ENCODE data around the gene RXRA. TPM values are rescaled to one million over a fixed set of nuclear protein-coding genes. Genes with fewer than 3 reads are reported as not detected.

The RXRA gene
- total RNA-seq, 2 donors from 2014 or later = 68.2 to 72.0 TPM

DNA sequence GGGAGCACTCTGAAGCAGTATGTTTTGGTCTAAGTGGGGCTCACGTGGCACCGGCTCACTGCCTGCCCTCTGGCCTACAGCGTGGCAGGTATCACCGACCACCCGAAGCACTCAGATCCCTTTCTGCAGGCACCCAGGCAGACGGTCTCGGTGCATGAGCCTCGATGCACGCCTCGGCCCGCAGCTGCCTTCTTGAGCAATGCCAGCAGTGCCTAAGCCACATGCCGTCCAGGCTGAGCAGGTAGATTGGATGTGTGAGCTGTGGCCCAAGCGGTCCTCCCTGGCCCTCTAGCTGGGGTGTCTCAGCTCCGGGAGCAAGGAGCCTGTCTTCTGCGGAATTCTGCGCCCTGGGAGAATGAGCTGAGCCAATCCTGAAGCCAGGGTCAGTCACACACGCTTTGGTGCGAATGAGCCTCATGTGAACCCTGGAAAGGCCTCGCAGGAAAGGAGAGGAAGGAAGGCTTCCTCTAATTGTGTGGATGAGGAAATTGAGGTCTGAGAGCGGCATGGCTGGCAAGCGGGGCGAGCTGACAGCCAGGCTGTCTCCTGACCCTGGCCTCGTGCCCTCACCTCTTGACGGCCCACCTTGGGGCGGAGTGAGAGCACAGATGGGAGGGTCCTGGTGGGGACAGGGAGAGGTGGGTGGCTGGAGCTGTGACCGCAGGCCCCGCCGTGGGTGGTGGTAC, 14.4 kb downstream of the RXRA start:
- Histone ChIP-seq H3K36me3 (no peaks in the 10 kb centered on the region), H3K27me3 (no peaks in the 10 kb centered on the region), H3K9me3 (no peaks in the 10 kb centered on the region), H3K27ac (peak overlapping the region; percentile 88), H3K4me3 (no peak overlapping the region), H3K9ac (ENCODE audit: low read depth in 2 of 2, low read length in 2 of 2) (peak overlapping the region; percentile 33 to 82), H3K4me1 (peaks cover 45% of the 10 kb centered on the region)
- TF ChIP-seq, protein P1, sequence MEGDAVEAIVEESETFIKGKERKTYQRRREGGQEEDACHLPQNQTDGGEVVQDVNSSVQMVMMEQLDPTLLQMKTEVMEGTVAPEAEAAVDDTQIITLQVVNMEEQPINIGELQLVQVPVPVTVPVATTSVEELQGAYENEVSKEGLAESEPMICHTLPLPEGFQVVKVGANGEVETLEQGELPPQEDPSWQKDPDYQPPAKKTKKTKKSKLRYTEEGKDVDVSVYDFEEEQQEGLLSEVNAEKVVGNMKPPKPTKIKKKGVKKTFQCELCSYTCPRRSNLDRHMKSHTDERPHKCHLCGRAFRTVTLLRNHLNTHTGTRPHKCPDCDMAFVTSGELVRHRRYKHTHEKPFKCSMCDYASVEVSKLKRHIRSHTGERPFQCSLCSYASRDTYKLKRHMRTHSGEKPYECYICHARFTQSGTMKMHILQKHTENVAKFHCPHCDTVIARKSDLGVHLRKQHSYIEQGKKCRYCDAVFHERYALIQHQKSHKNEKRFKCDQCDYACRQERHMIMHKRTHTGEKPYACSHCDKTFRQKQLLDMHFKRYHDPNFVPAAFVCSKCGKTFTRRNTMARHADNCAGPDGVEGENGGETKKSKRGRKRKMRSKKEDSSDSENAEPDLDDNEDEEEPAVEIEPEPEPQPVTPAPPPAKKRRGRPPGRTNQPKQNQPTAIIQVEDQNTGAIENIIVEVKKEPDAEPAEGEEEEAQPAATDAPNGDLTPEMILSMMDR (IDR thresholded peaks at IDR 0.05) = no peak
- peak; percentile 41 for DNase-seq
- intact Hi-C loops (cut with DNase I) = no loop called here

DNA sequence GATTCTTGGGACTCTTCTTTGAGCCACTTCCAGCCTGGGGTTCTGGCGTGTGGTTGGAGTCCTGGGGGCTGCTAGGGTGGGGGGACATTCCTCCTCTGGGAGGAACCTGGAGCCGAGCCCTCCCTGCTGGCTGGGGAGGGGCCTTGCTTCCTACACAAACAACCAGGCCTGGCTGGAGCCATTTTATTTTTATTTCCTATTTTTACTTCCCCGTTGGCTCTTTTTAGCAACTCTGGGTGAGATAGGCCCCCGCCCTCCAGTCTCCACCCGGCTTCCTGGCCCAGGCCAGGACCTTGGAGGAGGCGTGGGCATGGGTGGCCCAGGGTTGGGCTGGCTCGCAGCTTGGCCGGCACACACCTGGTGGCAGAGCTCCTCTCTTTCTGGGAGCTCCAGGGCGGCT, 15.1 kb downstream of the RXRA start:
- intact Hi-C loops (cut with DNase I) = no loop called here
- Histone ChIP-seq H3K4me3 (no peak overlapping the region), H3K4me1 (peaks cover 38% of the 10 kb centered on the region), H3K36me3 (no peaks in the 10 kb centered on the region), H3K27me3 (no peaks in the 10 kb centered on the region), H3K27ac (peak overlapping the region; percentile 88), H3K9me3 (no peaks in the 10 kb centered on the region), H3K9ac (ENCODE audit: low read depth in 2 of 2, low read length in 2 of 2) (peak overlapping the region in 1 of 2 donors; percentile 82)
- DNase-seq = peak; percentile 88
- TF ChIP-seq, protein P1 (IDR thresholded peaks at IDR 0.05) = no peak

GRCh38 chr9:134341929-134342745, 15.9 kb downstream of the RXRA start:
- Histone ChIP-seq H3K27me3 (no peaks in the 10 kb centered on the region), H3K9me3 (no peaks in the 10 kb centered on the region), H3K4me1 (peaks cover 33% of the 10 kb centered on the region), H3K4me3 (no peak overlapping the region), H3K36me3 (no peaks in the 10 kb centered on the region), H3K27ac (peak overlapping the region; percentile 88), H3K9ac (ENCODE audit: low read depth in 2 of 2, low read length in 2 of 2) (peak overlapping the region; percentile 37 to 82)
- DNase-seq = no peak
- TF ChIP-seq, protein P1 (IDR thresholded peaks at IDR 0.05) = no peak
- intact Hi-C loops (cut with DNase I) = no loop called here

DNA sequence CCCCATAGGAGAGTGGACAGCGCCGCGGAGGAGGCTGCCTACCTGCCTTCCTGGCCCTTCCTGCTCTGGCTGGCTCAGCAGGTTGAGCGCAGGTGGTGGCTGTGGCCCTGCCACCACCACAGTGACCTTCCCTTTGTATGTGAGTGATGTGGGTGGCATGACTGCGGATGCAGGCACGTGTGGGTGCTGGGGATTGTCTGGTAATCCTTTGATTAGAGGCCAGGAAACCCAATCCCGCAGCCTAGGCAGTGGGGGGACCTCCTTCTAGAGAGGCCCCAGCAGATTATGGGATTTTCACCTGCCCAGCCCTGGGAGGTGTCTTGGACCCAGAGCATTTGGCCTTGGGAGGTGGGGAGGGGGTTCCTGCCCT, 16.5 kb downstream of the RXRA start:
- H3K27ac ChIP-seq = no peak overlapping the region
- DNase-seq = no peak
- intact Hi-C loops (cut with DNase I) = no loop called here
- peaks cover 33% of the 10 kb centered on the region for H3K4me1 ChIP-seq
- H3K9me3 ChIP-seq = no peaks in the 10 kb centered on the region
- peak overlapping the region in 1 of 2 donors; percentile 15 for H3K9ac ChIP-seq (ENCODE audit: low read depth in 2 of 2, low read length in 2 of 2)
- H3K36me3 ChIP-seq = no peaks in the 10 kb centered on the region
- no peak overlapping the region for H3K4me3 ChIP-seq
- TF ChIP-seq, protein P1 (IDR thresholded peaks at IDR 0.05) = no peak
- no peaks in the 10 kb centered on the region for H3K27me3 ChIP-seq

- peak overlapping the region; percentile 55 for H3K27ac ChIP-seq
- DNase-seq = no peak
- peaks cover 28% of the 10 kb centered on the region for H3K4me1 ChIP-seq
- intact Hi-C loops (cut with DNase I) = no loop called here
- no peaks in the 10 kb centered on the region for H3K9me3 ChIP-seq
- H3K4me3 ChIP-seq = no peak overlapping the region
- TF ChIP-seq, protein P1 (IDR thresholded peaks at IDR 0.05) = no peak
- H3K9ac ChIP-seq (ENCODE audit: low read depth in 2 of 2, low read length in 2 of 2) = peak overlapping the region in 1 of 2 donors; percentile 23
- H3K27me3 ChIP-seq = no peaks in the 10 kb centered on the region
- H3K36me3 ChIP-seq = no peaks in the 10 kb centered on the region
Measured at GRCh38 chr9:134343637-134344036, 17.4 kb downstream of the RXRA start.
